ENCODE results near the gene MTA2. TPM values are rescaled to one million over a fixed set of nuclear protein-coding genes. Genes with fewer than 3 reads are reported as not detected.
A peak's percentile ranks its signal among the peaks of the same experiment; 100 is the strongest.
"Not testable (repeated sequence)": the region's sequence is repeated elsewhere in the genome, so short reads cannot be mapped to it uniquely, and the experiment has no call there.

Gene MTA2
- total RNA-seq, result 26.3 TPM
- long read RNA-seq, transcript MTA2-201 (18 exons, 3,058 nt), result major isoform, 6 of 9 reads
- long read RNA-seq, partial matches to known transcripts, result 2 of 9 reads
- long read RNA-seq, other reads (novel, unspliced or antisense), result 0 of 9 reads

DNA sequence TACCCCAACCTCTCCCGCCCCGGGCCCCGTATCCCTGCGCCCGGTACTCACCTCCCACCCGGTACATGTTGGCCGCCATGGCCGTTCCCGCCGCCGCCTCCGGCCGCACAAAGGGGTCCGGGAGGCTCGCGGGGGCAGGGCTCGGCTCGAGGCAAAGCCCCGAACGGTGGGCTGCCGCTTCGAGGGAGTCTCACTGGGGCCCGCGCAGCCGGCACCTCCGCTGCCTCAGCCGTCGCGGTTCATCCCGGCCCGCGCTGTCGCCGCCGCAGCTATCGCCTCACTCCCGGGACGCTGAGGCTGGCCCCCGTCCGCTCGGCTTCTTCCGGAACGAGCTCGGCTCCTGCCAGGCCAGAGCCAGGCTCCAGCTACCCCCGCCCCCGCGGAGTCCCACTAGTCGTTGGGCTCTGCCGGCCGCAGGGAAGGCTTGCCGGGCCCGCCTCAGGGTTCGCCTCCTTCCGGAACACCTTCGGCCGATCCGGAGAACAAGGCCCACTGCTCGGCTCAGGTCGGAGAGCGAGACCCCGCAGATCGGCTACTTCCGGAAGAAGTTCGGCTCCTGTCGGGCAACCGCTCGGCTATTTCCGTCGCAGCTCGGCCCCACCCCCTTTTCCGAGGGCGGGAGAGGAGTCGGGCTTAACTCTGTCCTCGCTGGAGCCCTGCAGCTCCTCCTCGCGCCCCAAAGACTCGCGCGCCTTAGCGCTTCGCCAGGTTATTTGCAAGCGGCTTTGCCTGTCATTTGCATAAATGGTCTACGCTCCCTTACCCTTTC lies at the start of gene MTA2:
TSS of gene MTA2 (minus strand) at position 494 of the 769 bp plus-strand sequence. CDS start at position 79, 415 bp downstream.
- DNase-seq, result peak; percentile 95
- Histone ChIP-seq H3K9me3 (replicated peaks) (no peaks in the 10 kb centered on the region), H3K36me3 (peaks cover 40% of the 10 kb centered on the region), H3K27ac (replicated peaks) (peak within 1 kb of the TSS; percentile 95), H3K4me1 (peaks cover 51% of the 10 kb centered on the region), H3K4me3 (peak within 1 kb of the TSS; percentile 80), H3K27me3 (ENCODE audit: low read depth) (no peaks in the 10 kb centered on the region)
- TF ChIP-seq, protein P1, sequence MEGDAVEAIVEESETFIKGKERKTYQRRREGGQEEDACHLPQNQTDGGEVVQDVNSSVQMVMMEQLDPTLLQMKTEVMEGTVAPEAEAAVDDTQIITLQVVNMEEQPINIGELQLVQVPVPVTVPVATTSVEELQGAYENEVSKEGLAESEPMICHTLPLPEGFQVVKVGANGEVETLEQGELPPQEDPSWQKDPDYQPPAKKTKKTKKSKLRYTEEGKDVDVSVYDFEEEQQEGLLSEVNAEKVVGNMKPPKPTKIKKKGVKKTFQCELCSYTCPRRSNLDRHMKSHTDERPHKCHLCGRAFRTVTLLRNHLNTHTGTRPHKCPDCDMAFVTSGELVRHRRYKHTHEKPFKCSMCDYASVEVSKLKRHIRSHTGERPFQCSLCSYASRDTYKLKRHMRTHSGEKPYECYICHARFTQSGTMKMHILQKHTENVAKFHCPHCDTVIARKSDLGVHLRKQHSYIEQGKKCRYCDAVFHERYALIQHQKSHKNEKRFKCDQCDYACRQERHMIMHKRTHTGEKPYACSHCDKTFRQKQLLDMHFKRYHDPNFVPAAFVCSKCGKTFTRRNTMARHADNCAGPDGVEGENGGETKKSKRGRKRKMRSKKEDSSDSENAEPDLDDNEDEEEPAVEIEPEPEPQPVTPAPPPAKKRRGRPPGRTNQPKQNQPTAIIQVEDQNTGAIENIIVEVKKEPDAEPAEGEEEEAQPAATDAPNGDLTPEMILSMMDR (IDR thresholded peaks at IDR 0.05; ENCODE audit: borderline replicate concordance), result no peak
- intact Hi-C loops (cut with micrococcal nuclease), result no loop called here

DNA sequence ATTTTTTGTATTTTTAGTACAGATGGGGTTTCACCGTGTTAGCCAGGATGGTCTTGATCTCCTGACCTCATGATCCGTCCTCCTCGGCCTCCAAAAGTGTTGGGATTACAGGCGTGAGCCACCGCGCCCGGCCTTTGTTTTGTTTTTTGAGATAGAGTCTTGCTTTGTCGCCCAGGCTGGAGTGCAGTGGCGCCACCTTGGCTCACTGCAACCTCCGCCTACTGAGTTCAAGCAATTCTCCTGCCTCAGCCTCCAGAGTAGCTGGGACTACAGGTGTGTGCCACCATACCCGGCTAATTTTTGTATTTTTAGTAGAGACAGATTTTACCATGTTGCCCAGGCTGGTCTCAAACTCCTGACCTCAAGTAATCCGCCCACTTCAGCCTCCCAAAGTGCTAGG lies 48.6 kb upstream of the MTA2 start:
- H3K9me3 ChIP-seq (replicated peaks); H3K27ac ChIP-seq (replicated peaks); H3K27me3 ChIP-seq (ENCODE audit: low read depth); intact Hi-C loops (cut with micrococcal nuclease); H3K4me3 ChIP-seq; DNase-seq: not testable (repeated sequence)
- Histone ChIP-seq H3K4me1 (peaks cover 43% of the 10 kb centered on the region), H3K36me3 (peaks cover 27% of the 10 kb centered on the region)

DNA sequence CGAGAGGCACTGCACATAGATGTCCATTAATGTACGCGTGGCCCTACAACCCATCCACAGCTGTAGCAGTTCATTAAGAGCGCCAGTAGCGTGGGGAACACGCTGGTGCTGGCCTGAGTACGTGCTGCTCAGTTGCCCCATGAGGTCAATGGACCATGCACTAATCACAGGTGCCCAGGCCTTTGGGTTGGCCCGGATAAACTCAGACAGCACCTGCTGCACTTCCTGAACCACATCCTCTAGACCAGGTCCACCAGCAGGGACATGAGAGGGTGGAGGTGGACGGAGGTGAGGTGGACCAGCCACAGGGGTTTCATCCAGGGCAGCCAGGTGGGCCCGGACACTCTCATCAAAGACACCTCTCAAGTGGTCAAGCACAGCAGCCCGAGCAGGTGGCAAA lies 47.8 kb upstream of the MTA2 start:
- peaks cover 29% of the 10 kb centered on the region for H3K36me3 ChIP-seq
- H3K4me1 ChIP-seq, result peaks cover 51% of the 10 kb centered on the region
- intact Hi-C loops (cut with micrococcal nuclease), result no loop called here

DNA sequence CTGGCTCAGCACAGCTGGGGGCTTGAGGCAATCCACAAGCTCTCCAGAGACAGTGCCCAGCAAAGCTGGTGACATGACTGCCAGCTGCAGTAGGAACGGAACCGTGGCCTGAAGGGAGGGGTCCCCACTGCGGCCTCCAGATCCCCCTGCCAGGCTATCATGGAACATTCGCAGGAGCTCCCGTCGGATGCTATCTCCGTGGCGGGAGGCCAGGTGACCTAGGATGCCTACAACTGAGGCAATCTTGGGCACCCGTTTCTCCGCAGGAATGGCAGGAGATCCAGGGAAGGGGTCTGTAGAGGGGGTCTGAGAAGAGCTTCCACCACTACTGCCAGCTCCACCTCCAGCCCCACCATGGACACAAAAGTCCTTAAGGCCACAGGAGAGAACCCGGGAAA lies 47.3 kb upstream of the MTA2 start:
- Histone ChIP-seq H3K27ac (replicated peaks) (no peak overlapping the region), H3K27me3 (ENCODE audit: low read depth) (no peaks in the 10 kb centered on the region), H3K9me3 (replicated peaks) (no peaks in the 10 kb centered on the region), H3K4me1 (peaks cover 56% of the 10 kb centered on the region), H3K36me3 (peaks cover 34% of the 10 kb centered on the region), H3K4me3 (no peak overlapping the region)
- intact Hi-C loops (cut with micrococcal nuclease), result no loop called here
- no peak for DNase-seq
- TF ChIP-seq, protein P1 (IDR thresholded peaks at IDR 0.05; ENCODE audit: borderline replicate concordance), result no peak

More for the DNA sequence above, 47.8 kb upstream of the MTA2 start:
- no peaks in the 10 kb centered on the region for H3K27me3 ChIP-seq (ENCODE audit: low read depth)
- TF ChIP-seq, protein P1 (IDR thresholded peaks at IDR 0.05; ENCODE audit: borderline replicate concordance), result no peak
- DNase-seq, result no peak
- no peak overlapping the region for H3K27ac ChIP-seq (replicated peaks)
- no peak overlapping the region for H3K4me3 ChIP-seq
- H3K9me3 ChIP-seq (replicated peaks), result no peaks in the 10 kb centered on the region

DNA sequence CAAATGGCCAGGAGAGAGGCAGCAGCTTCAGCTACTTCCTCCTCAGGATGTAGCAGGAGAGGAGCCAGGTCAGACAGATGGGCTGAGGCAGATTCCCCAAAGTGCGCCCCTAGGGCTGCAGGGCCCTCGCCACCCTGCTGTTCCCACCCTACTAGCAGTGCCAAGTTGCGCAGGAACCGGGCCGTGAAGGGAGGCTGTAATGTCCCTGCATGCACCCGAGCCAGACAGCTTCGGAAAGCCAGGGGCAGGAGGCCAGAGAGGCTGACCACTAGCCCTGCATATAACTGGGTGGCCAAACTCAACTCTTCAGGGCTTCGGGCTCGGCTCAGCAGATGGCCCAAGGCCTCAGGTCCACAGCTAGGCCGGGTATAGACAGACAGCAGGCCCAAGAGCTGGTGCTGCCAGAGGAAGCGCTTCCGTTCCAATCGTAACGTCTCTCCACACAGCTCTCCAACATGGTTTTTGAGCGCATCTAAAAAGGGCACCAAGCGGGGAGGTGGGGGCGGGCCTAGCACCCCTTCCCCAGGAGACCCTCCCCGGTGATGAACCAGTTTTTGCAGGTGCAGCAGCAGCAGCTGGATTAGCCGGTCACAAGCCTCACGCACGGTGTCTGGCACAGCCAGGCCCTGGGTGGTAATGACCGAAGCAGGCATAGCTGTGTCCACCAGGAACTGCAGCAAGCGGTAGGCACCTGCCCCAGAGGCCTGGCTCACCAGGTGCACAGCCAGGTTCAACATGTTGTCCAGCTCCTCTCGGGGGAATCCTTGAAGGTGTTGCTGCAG lies 46.7 kb upstream of the MTA2 start:
- intact Hi-C loops (cut with micrococcal nuclease), result no loop called here
- TF ChIP-seq, protein P1 (IDR thresholded peaks at IDR 0.05; ENCODE audit: borderline replicate concordance), result no peak
- Histone ChIP-seq H3K27ac (replicated peaks) (no peak overlapping the region), H3K9me3 (replicated peaks) (no peaks in the 10 kb centered on the region), H3K4me3 (no peak overlapping the region), H3K36me3 (peaks cover 40% of the 10 kb centered on the region), H3K4me1 (peaks cover 60% of the 10 kb centered on the region), H3K27me3 (ENCODE audit: low read depth) (no peaks in the 10 kb centered on the region)
- DNase-seq, result no peak
